ENCODE measurements around the gene CDKN1C.

Gene CDKN1C

GRCh38 chr11:2841411-2842190 lies 44.0 kb downstream of the CDKN1C start:
- no peak for DNase-seq

- no peak for DNase-seq
Measured at GRCh38 chr11:2839395-2839943, 46.1 kb downstream of the CDKN1C start.

- no peak for DNase-seq
Measured at GRCh38 chr11:2838676-2839294, 46.8 kb downstream of the CDKN1C start.

- DNase-seq = no peak
Measured at GRCh38 chr11:2838091-2838490, 47.5 kb downstream of the CDKN1C start.

- no peak for DNase-seq
Measured at GRCh38 chr11:2837651-2838050, 47.9 kb downstream of the CDKN1C start.

- no peak for DNase-seq
Measured at GRCh38 chr11:2837096-2837601, 48.4 kb downstream of the CDKN1C start.

- DNase-seq = no peak
Measured at GRCh38 chr11:2836315-2837095, 49.1 kb downstream of the CDKN1C start.

- DNase-seq = no peak
Measured at GRCh38 chr11:2835751-2836150, 49.8 kb downstream of the CDKN1C start.

- no peak for DNase-seq
Measured at GRCh38 chr11:2835296-2835695, 50.3 kb downstream of the CDKN1C start.

- DNase-seq = no peak
Measured at GRCh38 chr11:2834503-2835273, 50.9 kb downstream of the CDKN1C start.

- DNase-seq = no peak
Measured at GRCh38 chr11:2833716-2834502, 51.7 kb downstream of the CDKN1C start.
